ENCODE measurements around the gene RAD51D.

- TF ChIP-seq CTCF (IDR thresholded peaks at IDR 0.05; ENCODE audit: low read depth, low read length) (peak; percentile 44), EZH2phosphoT487 (IDR thresholded peaks at IDR 0.05; ENCODE audit: low read depth) (no peak)
Observed at GRCh38 chr17:35117984-35118383, 1.7 kb downstream of the RAD51D start.

All from OCI-LY3 (cell line).